DOHH2 (cell line): Measurements from ENCODE around the gene HDAC11.

Experiments used
- H3F3A ChIP-seq: fragments of 200-600 bp; sonication (generic), shearing (Covaris generic); 2 replicates; pipeline ENCODE4 v1.6.0; 2016; ENCODE audit warnings: antibody characterized with exemption, mild to moderate bottlenecking; ENCODE audit not compliant: control insufficient read depth, insufficient read depth
- H3K27ac ChIP-seq: fragments of 200-600 bp; sonication (generic); 2 replicates; pipeline ENCODE4 v1.5.1; 2014; ENCODE audit warnings: low read depth, mild to moderate bottlenecking, low read length, moderate library complexity
- H3K27me3 ChIP-seq: fragments of 200-600 bp; sonication (generic); 2 replicates; pipeline ENCODE4 v1.6.1; 2014; ENCODE audit warnings: mild to moderate bottlenecking, low read length, mixed read lengths; ENCODE audit not compliant: control insufficient read depth
- H3K36me3 ChIP-seq: fragments of 200-600 bp; sonication (generic); 2 replicates; pipeline ENCODE4 v1.6.1; 2014; ENCODE audit warnings: mild to moderate bottlenecking, low read length, moderate library complexity, mixed read lengths; ENCODE audit not compliant: control insufficient read depth
- H3K4me1 ChIP-seq: fragments of 200-600 bp; sonication (generic); 2 replicates; pipeline ENCODE4 v1.6.1; 2014; ENCODE audit warnings: mild to moderate bottlenecking, low read length, mixed read lengths; ENCODE audit not compliant: control insufficient read depth
- H3K4me2 ChIP-seq: fragments of 200-600 bp; sonication (generic); 2 replicates; pipeline ENCODE4 v1.6.0; 2014; ENCODE audit warnings: mild to moderate bottlenecking, low read length, moderate library complexity
- H3K4me3 ChIP-seq: fragments of 200-600 bp; sonication (generic); 2 replicates; pipeline ENCODE4 v1.5.1; 2014; ENCODE audit warnings: mild to moderate bottlenecking, low read length, mixed read lengths
- H3K79me2 ChIP-seq: fragments of 200-600 bp; sonication (generic); 2 replicates; pipeline ENCODE4 v1.6.1; 2014; ENCODE audit warnings: mild to moderate bottlenecking, low read length, mixed read lengths; ENCODE audit not compliant: control insufficient read depth
- H3K9me2 ChIP-seq: fragments of 200-600 bp; sonication (generic); replicated peaks from 2 replicates; pipeline ENCODE4 v1.6.1; 2014; ENCODE audit warnings: mild to moderate bottlenecking, low read length, mixed read lengths; ENCODE audit not compliant: control insufficient read depth
- H3K9me3 ChIP-seq: fragments of 200-600 bp; sonication (generic); 2 replicates; pipeline ENCODE4 v1.6.1; 2014; ENCODE audit warnings: antibody characterized with exemption, low read length, mixed read lengths; ENCODE audit not compliant: control insufficient read depth, insufficient read depth
- H4K20me1 ChIP-seq: fragments of 200-600 bp; sonication (generic); 2 replicates; pipeline ENCODE4 v1.6.0; 2014; ENCODE audit warnings: low read depth, mild to moderate bottlenecking, antibody characterized with exemption, low read length, moderate library complexity; ENCODE audit not compliant: control insufficient read depth, insufficient read depth
- EZH2phosphoT487 ChIP-seq: fragments of 200-600 bp; sonication (generic); IDR thresholded peaks from 2 replicates; pipeline ENCODE4 v1.6.1; 2017; ENCODE audit warnings: borderline replicate concordance, mild to moderate bottlenecking, antibody characterized with exemption, low read length, moderate library complexity, mixed read lengths
- TF ChIP-seq, protein P1 (sequence below): fragments of 200-600 bp; sonication (generic); IDR thresholded peaks from one replicate; pipeline ENCODE4 v1.5.1; 2014; ENCODE audit warnings: antibody characterized with exemption, mild to moderate bottlenecking, low read depth, low read length; ENCODE audit not compliant: poor library complexity, severe bottlenecking

Gene HDAC11

GRCh38 chr3:13506239-13506638 lies 26.1 kb downstream of the HDAC11 start:
- no peak overlapping the region for H3K4me3 ChIP-seq
- no peaks in the 10 kb centered on the region for H3K36me3 ChIP-seq
- H3F3A ChIP-seq, result no peaks in the 10 kb centered on the region
- no peaks in the 10 kb centered on the region for H3K27me3 ChIP-seq
- H3K9me2 ChIP-seq, result no peaks in the 10 kb centered on the region
- no peaks in the 10 kb centered on the region for H3K79me2 ChIP-seq
- H4K20me1 ChIP-seq, result no peaks in the 10 kb centered on the region
- TF ChIP-seq, protein P1, sequence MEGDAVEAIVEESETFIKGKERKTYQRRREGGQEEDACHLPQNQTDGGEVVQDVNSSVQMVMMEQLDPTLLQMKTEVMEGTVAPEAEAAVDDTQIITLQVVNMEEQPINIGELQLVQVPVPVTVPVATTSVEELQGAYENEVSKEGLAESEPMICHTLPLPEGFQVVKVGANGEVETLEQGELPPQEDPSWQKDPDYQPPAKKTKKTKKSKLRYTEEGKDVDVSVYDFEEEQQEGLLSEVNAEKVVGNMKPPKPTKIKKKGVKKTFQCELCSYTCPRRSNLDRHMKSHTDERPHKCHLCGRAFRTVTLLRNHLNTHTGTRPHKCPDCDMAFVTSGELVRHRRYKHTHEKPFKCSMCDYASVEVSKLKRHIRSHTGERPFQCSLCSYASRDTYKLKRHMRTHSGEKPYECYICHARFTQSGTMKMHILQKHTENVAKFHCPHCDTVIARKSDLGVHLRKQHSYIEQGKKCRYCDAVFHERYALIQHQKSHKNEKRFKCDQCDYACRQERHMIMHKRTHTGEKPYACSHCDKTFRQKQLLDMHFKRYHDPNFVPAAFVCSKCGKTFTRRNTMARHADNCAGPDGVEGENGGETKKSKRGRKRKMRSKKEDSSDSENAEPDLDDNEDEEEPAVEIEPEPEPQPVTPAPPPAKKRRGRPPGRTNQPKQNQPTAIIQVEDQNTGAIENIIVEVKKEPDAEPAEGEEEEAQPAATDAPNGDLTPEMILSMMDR, result no peak
- TF ChIP-seq EZH2phosphoT487, result no peak
- H3K4me1 ChIP-seq, result no peaks in the 10 kb centered on the region
- H3K27ac ChIP-seq, result no peak overlapping the region
- H3K9me3 ChIP-seq, result no peaks in the 10 kb centered on the region
- no peak overlapping the region for H3K4me2 ChIP-seq

GRCh38 chr3:13506680-13507079 lies 26.6 kb downstream of the HDAC11 start:
- Histone ChIP-seq H3F3A (no peaks in the 10 kb centered on the region), H3K4me3 (no peak overlapping the region), H3K79me2 (no peaks in the 10 kb centered on the region), H3K27ac (no peak overlapping the region), H3K36me3 (no peaks in the 10 kb centered on the region), H3K4me1 (no peaks in the 10 kb centered on the region), H3K9me3 (no peaks in the 10 kb centered on the region), H4K20me1 (no peaks in the 10 kb centered on the region), H3K4me2 (no peak overlapping the region), H3K27me3 (no peaks in the 10 kb centered on the region), H3K9me2 (no peaks in the 10 kb centered on the region)
- no peak for TF ChIP-seq EZH2phosphoT487
- TF ChIP-seq, protein P1, result no peak

DNA sequence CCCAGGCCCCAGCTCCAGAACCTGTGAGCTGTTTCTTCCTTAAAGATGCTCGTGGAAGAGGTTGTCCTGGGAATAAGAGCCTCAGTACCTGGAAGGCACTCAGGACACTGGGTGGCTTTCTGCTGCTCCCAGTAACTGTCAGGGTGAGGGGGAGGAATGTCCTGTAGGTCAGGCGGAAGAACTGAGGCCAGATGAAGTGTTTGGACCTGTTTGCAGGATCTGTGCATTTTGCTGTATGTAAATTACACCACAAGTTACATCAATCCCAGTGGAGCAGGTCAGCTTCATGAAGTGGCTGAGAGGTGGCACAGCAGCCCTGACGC lies 27.1 kb downstream of the HDAC11 start:
- no peak for TF ChIP-seq EZH2phosphoT487
- TF ChIP-seq, protein P1, result no peak
- no peak overlapping the region for H3K27ac ChIP-seq
- H3K27me3 ChIP-seq, result no peaks in the 10 kb centered on the region
- H3K4me3 ChIP-seq, result no peak overlapping the region
- H3K9me2 ChIP-seq, result no peaks in the 10 kb centered on the region
- no peaks in the 10 kb centered on the region for H3K36me3 ChIP-seq
- no peaks in the 10 kb centered on the region for H3K9me3 ChIP-seq
- H4K20me1 ChIP-seq, result no peaks in the 10 kb centered on the region
- H3K79me2 ChIP-seq, result no peaks in the 10 kb centered on the region
- no peaks in the 10 kb centered on the region for H3F3A ChIP-seq
- H3K4me2 ChIP-seq, result no peak overlapping the region
- no peaks in the 10 kb centered on the region for H3K4me1 ChIP-seq
